Measurements from ENCODE around the gene AFAP1L2.
"Not testable (repeated sequence)": the region's sequence is repeated elsewhere in the genome, so short reads cannot be mapped to it uniquely, and the experiment has no call there.

- TF ChIP-seq CTCF, POLR2A (IDR thresholded peaks at IDR 0.05): not testable (repeated sequence)
Measured at GRCh38 chr10:114333441-114333840, 70.9 kb downstream of the AFAP1L2 start.

Measured in body of pancreas (tissue), 4 donors.